PC-3 (cell line): ENCODE data around the gene TTC7B. TPM values are rescaled to one million over a fixed set of nuclear protein-coding genes. Genes with fewer than 3 reads are reported as not detected.

Experiments used
- ATAC-seq: fragments of 200-7000 bp; cut with Tn5 transposase; 2 replicates; pipeline ENCODE4 v1.9.1; 2020; ENCODE audit warnings: mild to moderate bottlenecking, moderate library complexity
- BruUV-seq: library from RNA; stranded (reverse); fragments of 400-500 nt; replicated peaks from 2 replicates; lab custom pipeline; 2021; lab: Mats Ljungman, UMichigan
- CTCF ChIA-PET: fragments of 300-600 bp; sonication (Branson Sonifier 250); formaldehyde crosslinking; loops from one replicate; lab custom pipeline; 2022; ENCODE audit warnings: antibody characterized with exemption; lab: Charles Lee
- POLR2A ChIA-PET: fragments of 300-600 bp; sonication (Branson Sonifier 250); formaldehyde crosslinking; loops from one replicate; lab custom pipeline; 2022; ENCODE audit warnings: antibody characterized with exemption; ENCODE audit not compliant: unreplicated experiment; lab: Charles Lee
- DNase-seq: peaks from one replicate; pipeline ENCODE4 v3.0.0-alpha.2; 2015
- H2AFZ ChIP-seq: fragments of 300-600 bp; sonication (generic); 2 replicates; pipeline ENCODE4 v1.6.0; 2016; ENCODE audit warnings: antibody characterized with exemption, low read length
- H3F3A ChIP-seq: fragments of 300-600 bp; sonication (generic); one replicate; pipeline ENCODE4 v1.6.0; 2017; ENCODE audit warnings: antibody characterized with exemption, low read length, control low read depth, mild to moderate bottlenecking; ENCODE audit not compliant: unreplicated experiment
- H3K27ac ChIP-seq: fragments of 300-600 bp; sonication (generic); 2 replicates; pipeline ENCODE4 v1.5.1; 2016; ENCODE audit warnings: mild to moderate bottlenecking, low read length
- H3K27me3 ChIP-seq: fragments of 300-600 bp; sonication (generic); 2 replicates; pipeline ENCODE4 v1.6.1; 2016; ENCODE audit warnings: low read length, mixed read lengths
- H3K36me3 ChIP-seq: fragments of 300-600 bp; sonication (generic); 2 replicates; pipeline ENCODE4 v1.6.1; 2016; ENCODE audit warnings: low read depth, mixed run types, low read length, mixed read lengths
- H3K4me1 ChIP-seq: fragments of 300-600 bp; sonication (generic); 2 replicates; pipeline ENCODE4 v1.5.1; 2016; ENCODE audit warnings: low read length; ENCODE audit not compliant: insufficient read depth
- H3K4me2 ChIP-seq: fragments of 300-600 bp; sonication (generic); 2 replicates; pipeline ENCODE4 v1.6.0; 2016; ENCODE audit warnings: low read length
- H3K4me3 ChIP-seq: fragments of 300-600 bp; sonication (generic); 2 replicates; pipeline ENCODE4 v1.5.1; 2016; ENCODE audit warnings: mild to moderate bottlenecking, low read length, mixed read lengths
- H3K79me2 ChIP-seq: fragments of 300-600 bp; sonication (generic); 2 replicates; pipeline ENCODE4 v1.6.1; 2017; ENCODE audit warnings: low read length, mixed read lengths
- H3K9ac ChIP-seq: fragments of 300-600 bp; sonication (generic); 2 replicates; pipeline ENCODE4 v1.6.0; 2016; ENCODE audit warnings: mild to moderate bottlenecking, low read length
- H3K9me2 ChIP-seq: fragments of 300-600 bp; sonication (generic); replicated peaks from 2 replicates; pipeline ENCODE4 v1.6.1; 2016; ENCODE audit warnings: mixed run types, low read length, mixed read lengths
- H3K9me3 ChIP-seq: fragments of 300-600 bp; sonication (generic); 2 replicates; pipeline ENCODE4 v1.6.1; 2016; ENCODE audit warnings: low read length, mixed read lengths
- H4K20me1 ChIP-seq: fragments of 300-600 bp; sonication (generic); 2 replicates; pipeline ENCODE4 v1.6.1; 2016; ENCODE audit warnings: low read length, mixed read lengths
- EZH2 ChIP-seq: fragments of 300-600 bp; sonication (generic); IDR thresholded peaks from one replicate; pipeline ENCODE4 v1.6.1; 2017; ENCODE audit warnings: antibody characterized with exemption, mild to moderate bottlenecking, low read length; ENCODE audit not compliant: unreplicated experiment
- EZH2phosphoT487 ChIP-seq: fragments of 300-600 bp; sonication (generic); IDR thresholded peaks from 2 replicates; pipeline ENCODE4 v1.6.1; 2018; ENCODE audit warnings: mild to moderate bottlenecking, antibody characterized with exemption, low read length, borderline replicate concordance
- intact Hi-C: fragments of 100-400 bp; cut with micrococcal nuclease; formaldehyde crosslinking; loops from 2 replicates; pipeline ENCODE4 v1.9.0; 2023
- total RNA-seq: library from RNA; depleted of rRNA; stranded (reverse); fragments of >200 nt; gene quantifications from 2 replicates; pipeline ENCODE4 v1.2.3, GENCODE V29; 2014
- TF ChIP-seq, protein P1 (sequence below): fragments of 300-600 bp; sonication (generic); conservative IDR thresholded peaks from 2 replicates; pipeline ENCODE4 v1.5.1; 2017; ENCODE audit warnings: antibody characterized with exemption, low read depth, mild to moderate bottlenecking, low read length

The TTC7B gene
- total RNA-seq, 1 experiment from 2014 or later, result 45.6 TPM

- ATAC-seq (no peak), DNase-seq (no peak)
- no peaks in the 10 kb centered on the region for H3F3A ChIP-seq
- no peak overlapping the region for H3K27ac ChIP-seq
- no peaks in the 10 kb centered on the region for H3K4me1 ChIP-seq
- TF ChIP-seq EZH2 (no peak), EZH2phosphoT487 (no peak)
- TF ChIP-seq, protein P1, sequence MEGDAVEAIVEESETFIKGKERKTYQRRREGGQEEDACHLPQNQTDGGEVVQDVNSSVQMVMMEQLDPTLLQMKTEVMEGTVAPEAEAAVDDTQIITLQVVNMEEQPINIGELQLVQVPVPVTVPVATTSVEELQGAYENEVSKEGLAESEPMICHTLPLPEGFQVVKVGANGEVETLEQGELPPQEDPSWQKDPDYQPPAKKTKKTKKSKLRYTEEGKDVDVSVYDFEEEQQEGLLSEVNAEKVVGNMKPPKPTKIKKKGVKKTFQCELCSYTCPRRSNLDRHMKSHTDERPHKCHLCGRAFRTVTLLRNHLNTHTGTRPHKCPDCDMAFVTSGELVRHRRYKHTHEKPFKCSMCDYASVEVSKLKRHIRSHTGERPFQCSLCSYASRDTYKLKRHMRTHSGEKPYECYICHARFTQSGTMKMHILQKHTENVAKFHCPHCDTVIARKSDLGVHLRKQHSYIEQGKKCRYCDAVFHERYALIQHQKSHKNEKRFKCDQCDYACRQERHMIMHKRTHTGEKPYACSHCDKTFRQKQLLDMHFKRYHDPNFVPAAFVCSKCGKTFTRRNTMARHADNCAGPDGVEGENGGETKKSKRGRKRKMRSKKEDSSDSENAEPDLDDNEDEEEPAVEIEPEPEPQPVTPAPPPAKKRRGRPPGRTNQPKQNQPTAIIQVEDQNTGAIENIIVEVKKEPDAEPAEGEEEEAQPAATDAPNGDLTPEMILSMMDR, result no peak
- H3K4me2 ChIP-seq, result no peak overlapping the region
- H3K9me2 ChIP-seq, result no peaks in the 10 kb centered on the region
- H3K9me3 ChIP-seq, result no peaks in the 10 kb centered on the region
- no TSS peak for BruUV-seq
- intact Hi-C loops, result no loop called here
- no peaks in the 10 kb centered on the region for H3K36me3 ChIP-seq
- H3K27me3 ChIP-seq, result no peaks in the 10 kb centered on the region
- H3K9ac ChIP-seq, result no peak overlapping the region
- no peak overlapping the region for H2AFZ ChIP-seq
- CTCF ChIA-PET, result no interaction called here
- H3K79me2 ChIP-seq, result no peaks in the 10 kb centered on the region
- no peaks in the 10 kb centered on the region for H4K20me1 ChIP-seq
- H3K4me3 ChIP-seq, result no peak overlapping the region
- POLR2A ChIA-PET, result no interaction called here
Measured at GRCh38 chr14:90742252-90742651, 74.0 kb downstream of the TTC7B start.

DNA sequence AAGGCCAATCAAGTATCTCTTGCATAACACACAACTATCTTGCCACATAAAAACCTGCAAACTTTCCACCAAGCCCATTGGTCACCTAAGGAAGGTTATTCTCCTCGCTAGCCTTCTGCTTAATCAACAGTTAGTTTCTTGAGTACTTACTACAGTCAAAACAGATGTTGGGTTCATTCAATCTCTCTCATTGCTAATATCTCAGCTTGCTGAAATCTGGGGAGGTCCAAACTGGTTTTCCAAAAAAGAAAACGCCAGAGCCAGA lies 74.6 kb downstream of the TTC7B start:
- no peak for DNase-seq
- POLR2A ChIA-PET, result no interaction called here
- no peaks in the 10 kb centered on the region for H3K36me3 ChIP-seq
- H4K20me1 ChIP-seq, result no peaks in the 10 kb centered on the region
- no peaks in the 10 kb centered on the region for H3K27me3 ChIP-seq
- H3K4me2 ChIP-seq, result no peak overlapping the region
- H3K4me3 ChIP-seq, result no peak overlapping the region
- no peak for ATAC-seq
- H3F3A ChIP-seq, result no peaks in the 10 kb centered on the region
- TF ChIP-seq EZH2phosphoT487 (no peak), EZH2 (no peak)
- TF ChIP-seq, protein P1, result no peak
- CTCF ChIA-PET, result no interaction called here
- no peaks in the 10 kb centered on the region for H3K9me3 ChIP-seq
- no peaks in the 10 kb centered on the region for H3K79me2 ChIP-seq
- no TSS peak for BruUV-seq
- H3K9ac ChIP-seq, result no peak overlapping the region
- H2AFZ ChIP-seq, result no peak overlapping the region
- no peaks in the 10 kb centered on the region for H3K4me1 ChIP-seq
- no peak overlapping the region for H3K27ac ChIP-seq
- H3K9me2 ChIP-seq, result no peaks in the 10 kb centered on the region
- intact Hi-C loops, result no loop called here

GRCh38 chr14:90740946-90741681 lies 75.1 kb downstream of the TTC7B start:
- H3K4me2 ChIP-seq, result no peak overlapping the region
- intact Hi-C loops, result no loop called here
- H4K20me1 ChIP-seq, result no peaks in the 10 kb centered on the region
- TF ChIP-seq EZH2 (no peak), EZH2phosphoT487 (no peak)
- TF ChIP-seq, protein P1, result no peak
- H3K79me2 ChIP-seq, result no peaks in the 10 kb centered on the region
- DNase-seq (no peak), ATAC-seq (no peak)
- H3K4me3 ChIP-seq, result no peak overlapping the region
- ChIA-PET CTCF (no interaction called here), POLR2A (no interaction called here)
- no TSS peak for BruUV-seq
- no peaks in the 10 kb centered on the region for H3K27me3 ChIP-seq
- no peaks in the 10 kb centered on the region for H3K36me3 ChIP-seq
- no peaks in the 10 kb centered on the region for H3K9me3 ChIP-seq
- no peak overlapping the region for H2AFZ ChIP-seq
- no peaks in the 10 kb centered on the region for H3F3A ChIP-seq
- H3K27ac ChIP-seq, result no peak overlapping the region
- H3K9ac ChIP-seq, result no peak overlapping the region
- no peaks in the 10 kb centered on the region for H3K9me2 ChIP-seq
- no peaks in the 10 kb centered on the region for H3K4me1 ChIP-seq
